Skin of body (tissue), 2 donors: ENCODE results near the gene METTL25. TPM values are rescaled to one million over a fixed set of nuclear protein-coding genes. Genes with fewer than 3 reads are reported as not detected.

Experiments used
- DNase-seq: peaks from one replicate; lab custom pipeline; 2025; lab: John Stamatoyannopoulos, UW
- total RNA-seq: library from RNA; depleted of rRNA; stranded (reverse); fragments of >200 nt; gene quantifications from one replicate; pipeline ENCODE4 v1.2.3, GENCODE V29; 2014

Gene METTL25
- total RNA-seq, 1 donor from 2014 or later = 24.9 TPM

GRCh38 chr12:82406651-82407050, 48.3 kb downstream of the METTL25 start:
- no peak for DNase-seq

GRCh38 chr12:82407481-82407880, 49.2 kb downstream of the METTL25 start:
- DNase-seq = no peak

GRCh38 chr12:82408844-82409243, 50.5 kb downstream of the METTL25 start:
- DNase-seq = no peak

GRCh38 chr12:82411546-82412230, 53.4 kb downstream of the METTL25 start:
- DNase-seq = no peak

- no peak for DNase-seq
Observed at GRCh38 chr12:82412246-82412645, 53.9 kb downstream of the METTL25 start.

GRCh38 chr12:82414044-82414443, 55.7 kb downstream of the METTL25 start:
- DNase-seq = no peak

GRCh38 chr12:82414926-82415325, 56.6 kb downstream of the METTL25 start:
- no peak for DNase-seq

- no peak for DNase-seq
Observed at GRCh38 chr12:82415402-82415801, 57.1 kb downstream of the METTL25 start.

- no peak for DNase-seq
Observed at GRCh38 chr12:82425241-82425640, 66.9 kb downstream of the METTL25 start.

GRCh38 chr12:82426081-82426480, 67.8 kb downstream of the METTL25 start:
- DNase-seq = no peak

GRCh38 chr12:82426586-82426985, 68.3 kb downstream of the METTL25 start:
- no peak for DNase-seq

GRCh38 chr12:82430541-82431145, 72.3 kb downstream of the METTL25 start:
- no peak for DNase-seq

- DNase-seq = no peak
Observed at GRCh38 chr12:82434392-82434911, 76.1 kb downstream of the METTL25 start.

GRCh38 chr12:82436354-82436753, 78.0 kb downstream of the METTL25 start:
- DNase-seq = no peak

- DNase-seq = no peak
Observed at GRCh38 chr12:82437744-82438143, 79.4 kb downstream of the METTL25 start.

- no peak for DNase-seq
Observed at GRCh38 chr12:82438356-82438755, 80.0 kb downstream of the METTL25 start.

- DNase-seq = no peak
Observed at GRCh38 chr12:82440885-82441284, 82.6 kb downstream of the METTL25 start.

GRCh38 chr12:82448911-82449578, 90.7 kb downstream of the METTL25 start:
- DNase-seq = no peak

- no peak for DNase-seq
Observed at GRCh38 chr12:82456633-82457032, 98.3 kb downstream of the METTL25 start.

GRCh38 chr12:82458101-82458500, 99.8 kb downstream of the METTL25 start:
- no peak for DNase-seq

- DNase-seq = no peak
Observed at GRCh38 chr12:82461393-82461792, 103.1 kb downstream of the METTL25 start.

- DNase-seq = no peak
Observed at GRCh38 chr12:82461836-82462235, 103.5 kb downstream of the METTL25 start.

GRCh38 chr12:82468563-82468962, 110.2 kb downstream of the METTL25 start:
- no peak for DNase-seq
